HG03354 (cell line): Measurements from ENCODE around the gene PARD3.

Experiments
- ATAC-seq: cut with Tn5 transposase; IDR thresholded peaks from one replicate; pipeline ENCODE4 v1.9.1; 2021; ENCODE audit warnings: mild to moderate bottlenecking; ENCODE audit not compliant: unreplicated experiment, poor library complexity, severe bottlenecking

PARD3 gene

GRCh38 chr10:34674176-34674575, 140.9 kb downstream of the PARD3 start:
- no peak for ATAC-seq

- ATAC-seq = no peak
Observed at GRCh38 chr10:34670081-34670480, 145.0 kb downstream of the PARD3 start.

- ATAC-seq = no peak
Observed at GRCh38 chr10:34669079-34669478, 146.0 kb downstream of the PARD3 start.

GRCh38 chr10:34667177-34667576, 147.9 kb downstream of the PARD3 start:
- no peak for ATAC-seq

GRCh38 chr10:34666008-34666704, 148.9 kb downstream of the PARD3 start:
- ATAC-seq = peak; percentile 71

- ATAC-seq = no peak
Observed at GRCh38 chr10:34664706-34665105, 150.4 kb downstream of the PARD3 start.

GRCh38 chr10:34661580-34661979, 153.5 kb downstream of the PARD3 start:
- ATAC-seq = no peak

- ATAC-seq = no peak
Observed at GRCh38 chr10:34658934-34659333, 156.2 kb downstream of the PARD3 start.

- no peak for ATAC-seq
Observed at GRCh38 chr10:34656661-34657060, 158.4 kb downstream of the PARD3 start.

- peak; percentile 63 for ATAC-seq
Observed at GRCh38 chr10:34655286-34656170, 159.6 kb downstream of the PARD3 start.

GRCh38 chr10:34654211-34654610, 160.9 kb downstream of the PARD3 start:
- no peak for ATAC-seq

- ATAC-seq = no peak
Observed at GRCh38 chr10:34653530-34653929, 161.6 kb downstream of the PARD3 start.

GRCh38 chr10:34651416-34652195, 163.5 kb downstream of the PARD3 start:
- no peak for ATAC-seq

GRCh38 chr10:34650156-34650555, 164.9 kb downstream of the PARD3 start:
- ATAC-seq = peak; percentile 78

GRCh38 chr10:34649385-34649784, 165.7 kb downstream of the PARD3 start:
- ATAC-seq = no peak

GRCh38 chr10:34648919-34649318, 166.2 kb downstream of the PARD3 start:
- ATAC-seq = no peak

- no peak for ATAC-seq
Observed at GRCh38 chr10:34647875-34648865, 166.9 kb downstream of the PARD3 start.

GRCh38 chr10:34647160-34647559, 167.9 kb downstream of the PARD3 start:
- ATAC-seq = no peak

- ATAC-seq = no peak
Observed at GRCh38 chr10:34646331-34646730, 168.8 kb downstream of the PARD3 start.
